Measurements from ENCODE around the gene YPEL2. TPM values are rescaled to one million over a fixed set of nuclear protein-coding genes. Genes with fewer than 3 reads are reported as not detected.

Gene YPEL2
- total RNA-seq, 1 experiment from 2014 or later, result 2.2 TPM

DNA sequence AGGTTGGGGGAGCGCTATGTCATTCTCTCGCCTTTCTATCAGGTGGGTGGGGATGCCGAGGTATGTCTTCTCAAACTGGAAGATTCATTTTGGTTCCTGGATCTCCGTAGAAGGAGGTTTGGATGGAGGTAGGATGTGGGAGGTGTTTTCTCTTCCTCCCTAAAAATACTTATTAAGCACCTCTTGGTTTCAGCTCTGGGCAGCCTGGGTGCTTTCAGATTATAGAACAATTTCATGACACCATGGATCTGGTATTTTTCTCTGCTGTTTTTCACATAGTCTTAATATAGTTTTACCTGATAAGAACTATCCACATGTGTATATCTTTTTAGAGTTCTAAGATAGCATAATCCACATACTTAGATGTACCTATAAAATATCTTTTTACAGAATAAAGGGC lies 92.9 kb downstream of the YPEL2 start:
- POLR2A ChIA-PET, result no interaction called here
- no peak overlapping the region for H3K4me3 Mint-ChIP-seq
- H3K27me3 Mint-ChIP-seq (ENCODE audit: low read depth), result no peaks in the 10 kb centered on the region
- CTCF ChIA-PET, result interaction anchor here (0.8 to 3.7 kb wide), 3 partner anchors 11 to 114 kb away, joined by 4 to 14 read pairs (median 7); no protein-coding TSS in a partner anchor
- TF ChIP-seq, protein P1, sequence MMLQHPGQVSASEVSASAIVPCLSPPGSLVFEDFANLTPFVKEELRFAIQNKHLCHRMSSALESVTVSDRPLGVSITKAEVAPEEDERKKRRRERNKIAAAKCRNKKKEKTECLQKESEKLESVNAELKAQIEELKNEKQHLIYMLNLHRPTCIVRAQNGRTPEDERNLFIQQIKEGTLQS (CRISPR knock-in tag; conservative IDR thresholded peaks at IDR 0.05), result no peak
- no peak for TF ChIP-seq ZNF121 (CRISPR knock-in tag; IDR thresholded peaks at IDR 0.05)
- TF ChIP-seq JUN (CRISPR knock-in tag; IDR thresholded peaks at IDR 0.05), result no peak
- TF ChIP-seq, protein P2, sequence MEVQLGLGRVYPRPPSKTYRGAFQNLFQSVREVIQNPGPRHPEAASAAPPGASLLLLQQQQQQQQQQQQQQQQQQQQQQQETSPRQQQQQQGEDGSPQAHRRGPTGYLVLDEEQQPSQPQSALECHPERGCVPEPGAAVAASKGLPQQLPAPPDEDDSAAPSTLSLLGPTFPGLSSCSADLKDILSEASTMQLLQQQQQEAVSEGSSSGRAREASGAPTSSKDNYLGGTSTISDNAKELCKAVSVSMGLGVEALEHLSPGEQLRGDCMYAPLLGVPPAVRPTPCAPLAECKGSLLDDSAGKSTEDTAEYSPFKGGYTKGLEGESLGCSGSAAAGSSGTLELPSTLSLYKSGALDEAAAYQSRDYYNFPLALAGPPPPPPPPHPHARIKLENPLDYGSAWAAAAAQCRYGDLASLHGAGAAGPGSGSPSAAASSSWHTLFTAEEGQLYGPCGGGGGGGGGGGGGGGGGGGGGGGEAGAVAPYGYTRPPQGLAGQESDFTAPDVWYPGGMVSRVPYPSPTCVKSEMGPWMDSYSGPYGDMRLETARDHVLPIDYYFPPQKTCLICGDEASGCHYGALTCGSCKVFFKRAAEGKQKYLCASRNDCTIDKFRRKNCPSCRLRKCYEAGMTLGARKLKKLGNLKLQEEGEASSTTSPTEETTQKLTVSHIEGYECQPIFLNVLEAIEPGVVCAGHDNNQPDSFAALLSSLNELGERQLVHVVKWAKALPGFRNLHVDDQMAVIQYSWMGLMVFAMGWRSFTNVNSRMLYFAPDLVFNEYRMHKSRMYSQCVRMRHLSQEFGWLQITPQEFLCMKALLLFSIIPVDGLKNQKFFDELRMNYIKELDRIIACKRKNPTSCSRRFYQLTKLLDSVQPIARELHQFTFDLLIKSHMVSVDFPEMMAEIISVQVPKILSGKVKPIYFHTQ (CRISPR knock-in tag; IDR thresholded peaks at IDR 0.05), result no peak
- TF ChIP-seq, protein P3, sequence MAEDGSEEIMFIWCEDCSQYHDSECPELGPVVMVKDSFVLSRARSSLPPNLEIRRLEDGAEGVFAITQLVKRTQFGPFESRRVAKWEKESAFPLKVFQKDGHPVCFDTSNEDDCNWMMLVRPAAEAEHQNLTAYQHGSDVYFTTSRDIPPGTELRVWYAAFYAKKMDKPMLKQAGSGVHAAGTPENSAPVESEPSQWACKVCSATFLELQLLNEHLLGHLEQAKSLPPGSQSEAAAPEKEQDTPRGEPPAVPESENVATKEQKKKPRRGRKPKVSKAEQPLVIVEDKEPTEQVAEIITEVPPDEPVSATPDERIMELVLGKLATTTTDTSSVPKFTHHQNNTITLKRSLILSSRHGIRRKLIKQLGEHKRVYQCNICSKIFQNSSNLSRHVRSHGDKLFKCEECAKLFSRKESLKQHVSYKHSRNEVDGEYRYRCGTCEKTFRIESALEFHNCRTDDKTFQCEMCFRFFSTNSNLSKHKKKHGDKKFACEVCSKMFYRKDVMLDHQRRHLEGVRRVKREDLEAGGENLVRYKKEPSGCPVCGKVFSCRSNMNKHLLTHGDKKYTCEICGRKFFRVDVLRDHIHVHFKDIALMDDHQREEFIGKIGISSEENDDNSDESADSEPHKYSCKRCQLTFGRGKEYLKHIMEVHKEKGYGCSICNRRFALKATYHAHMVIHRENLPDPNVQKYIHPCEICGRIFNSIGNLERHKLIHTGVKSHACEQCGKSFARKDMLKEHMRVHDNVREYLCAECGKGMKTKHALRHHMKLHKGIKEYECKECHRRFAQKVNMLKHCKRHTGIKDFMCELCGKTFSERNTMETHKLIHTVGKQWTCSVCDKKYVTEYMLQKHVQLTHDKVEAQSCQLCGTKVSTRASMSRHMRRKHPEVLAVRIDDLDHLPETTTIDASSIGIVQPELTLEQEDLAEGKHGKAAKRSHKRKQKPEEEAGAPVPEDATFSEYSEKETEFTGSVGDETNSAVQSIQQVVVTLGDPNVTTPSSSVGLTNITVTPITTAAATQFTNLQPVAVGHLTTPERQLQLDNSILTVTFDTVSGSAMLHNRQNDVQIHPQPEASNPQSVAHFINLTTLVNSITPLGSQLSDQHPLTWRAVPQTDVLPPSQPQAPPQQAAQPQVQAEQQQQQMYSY (CRISPR knock-in tag; IDR thresholded peaks at IDR 0.05), result no peak
- no peak for TF ChIP-seq TCF7 (CRISPR knock-in tag; IDR thresholded peaks at IDR 0.05; ENCODE audit: low read depth)
- no peak for TF ChIP-seq CBFB (CRISPR knock-in tag; IDR thresholded peaks at IDR 0.05; ENCODE audit: low read depth)
- no peak for DNase-seq (ENCODE audit: low spot score)
- no peak overlapping the region for H3K27ac Mint-ChIP-seq
- ATAC-seq, result no peak
- H3K9me3 Mint-ChIP-seq, result no peaks in the 10 kb centered on the region
- no peaks in the 10 kb centered on the region for H3K36me3 Mint-ChIP-seq
- peaks cover 15% of the 10 kb centered on the region for H3K4me1 Mint-ChIP-seq

DNA sequence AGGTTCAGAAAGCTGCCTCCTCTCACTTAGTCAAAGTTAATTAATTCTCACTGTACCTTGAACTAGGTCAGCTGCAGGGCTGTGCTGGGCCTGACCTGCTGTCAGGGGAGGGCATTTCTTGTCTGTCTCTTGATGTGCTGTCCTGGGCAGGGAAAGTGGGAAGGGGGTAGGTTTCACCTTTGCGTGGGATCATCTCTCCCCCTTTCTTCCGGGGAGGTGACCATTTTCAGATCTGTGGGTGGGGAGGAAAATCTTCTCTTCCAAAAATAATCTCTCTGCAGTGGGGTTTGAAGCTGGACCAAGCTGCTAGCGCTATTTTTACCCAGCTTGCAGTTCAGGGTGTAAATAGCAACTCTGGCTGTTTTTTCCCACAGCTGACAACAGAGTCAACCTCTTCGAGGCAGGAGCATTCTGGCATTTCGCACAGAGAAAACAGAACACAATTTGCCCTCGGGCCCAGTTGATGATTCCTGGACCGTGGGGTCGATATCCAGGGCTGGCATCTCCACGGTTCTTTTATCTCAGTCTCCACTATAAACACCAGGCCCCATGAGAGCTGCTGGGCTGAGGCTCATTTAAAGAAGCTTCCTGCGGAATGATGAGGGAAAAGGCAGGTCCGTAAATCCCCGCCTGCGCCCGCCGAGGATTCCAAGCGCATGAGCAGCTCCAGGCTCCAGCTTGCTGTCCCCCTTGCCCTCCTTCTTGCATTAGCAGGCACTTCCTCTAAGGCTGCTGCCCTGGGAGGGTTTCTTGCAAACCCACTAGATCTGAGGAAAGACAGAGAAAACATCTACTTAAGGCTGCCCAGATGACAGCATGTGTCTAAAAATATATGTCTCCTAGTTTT lies 93.9 kb downstream of the YPEL2 start:
- Mint-ChIP-seq H3K4me3 (no peak overlapping the region), H3K36me3 (no peaks in the 10 kb centered on the region), H3K27ac (no peak overlapping the region), H3K9me3 (no peaks in the 10 kb centered on the region), H3K4me1 (peaks cover 15% of the 10 kb centered on the region), H3K27me3 (ENCODE audit: low read depth) (no peaks in the 10 kb centered on the region)
- DNase-seq (ENCODE audit: low spot score) (no peak), ATAC-seq (peak; percentile 18; the same call in 1 of the 2 replicates)
- ChIA-PET POLR2A (no interaction called here), CTCF (interaction anchor here (2.4 to 3.7 kb wide), 2 partner anchors 96 to 115 kb away, joined by 7 to 14 read pairs; no protein-coding TSS in a partner anchor)
- TF ChIP-seq, protein P4, sequence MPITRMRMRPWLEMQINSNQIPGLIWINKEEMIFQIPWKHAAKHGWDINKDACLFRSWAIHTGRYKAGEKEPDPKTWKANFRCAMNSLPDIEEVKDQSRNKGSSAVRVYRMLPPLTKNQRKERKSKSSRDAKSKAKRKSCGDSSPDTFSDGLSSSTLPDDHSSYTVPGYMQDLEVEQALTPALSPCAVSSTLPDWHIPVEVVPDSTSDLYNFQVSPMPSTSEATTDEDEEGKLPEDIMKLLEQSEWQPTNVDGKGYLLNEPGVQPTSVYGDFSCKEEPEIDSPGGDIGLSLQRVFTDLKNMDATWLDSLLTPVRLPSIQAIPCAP (CRISPR knock-in tag; IDR thresholded peaks at IDR 0.05), result no peak
- no peak for TF ChIP-seq IRF2 (CRISPR knock-in tag; IDR thresholded peaks at IDR 0.05; ENCODE audit: borderline replicate concordance, low read depth)
- no peak for TF ChIP-seq SP1 (CRISPR knock-in tag; conservative IDR thresholded peaks at IDR 0.05)
- TF ChIP-seq, protein P5, sequence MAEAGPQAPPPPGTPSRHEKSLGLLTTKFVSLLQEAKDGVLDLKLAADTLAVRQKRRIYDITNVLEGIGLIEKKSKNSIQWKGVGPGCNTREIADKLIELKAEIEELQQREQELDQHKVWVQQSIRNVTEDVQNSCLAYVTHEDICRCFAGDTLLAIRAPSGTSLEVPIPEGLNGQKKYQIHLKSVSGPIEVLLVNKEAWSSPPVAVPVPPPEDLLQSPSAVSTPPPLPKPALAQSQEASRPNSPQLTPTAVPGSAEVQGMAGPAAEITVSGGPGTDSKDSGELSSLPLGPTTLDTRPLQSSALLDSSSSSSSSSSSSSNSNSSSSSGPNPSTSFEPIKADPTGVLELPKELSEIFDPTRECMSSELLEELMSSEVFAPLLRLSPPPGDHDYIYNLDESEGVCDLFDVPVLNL (CRISPR knock-in tag; IDR thresholded peaks at IDR 0.05; ENCODE audit: borderline replicate concordance, low read depth), result no peak
- TF ChIP-seq NR2C2 (CRISPR knock-in tag; IDR thresholded peaks at IDR 0.05), result no peak
- TF ChIP-seq, protein P6, sequence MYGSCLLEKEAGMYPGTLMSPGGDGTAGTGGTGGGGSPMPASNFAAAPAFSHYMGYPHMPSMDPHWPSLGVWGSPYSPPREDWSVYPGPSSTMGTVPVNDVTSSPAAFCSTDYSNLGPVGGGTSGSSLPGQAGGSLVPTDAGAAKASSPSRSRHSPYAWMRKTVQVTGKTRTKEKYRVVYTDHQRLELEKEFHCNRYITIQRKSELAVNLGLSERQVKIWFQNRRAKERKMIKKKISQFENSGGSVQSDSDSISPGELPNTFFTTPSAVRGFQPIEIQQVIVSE (CRISPR knock-in tag; IDR thresholded peaks at IDR 0.05; ENCODE audit: borderline replicate concordance), result no peak
- TF ChIP-seq, protein P7, sequence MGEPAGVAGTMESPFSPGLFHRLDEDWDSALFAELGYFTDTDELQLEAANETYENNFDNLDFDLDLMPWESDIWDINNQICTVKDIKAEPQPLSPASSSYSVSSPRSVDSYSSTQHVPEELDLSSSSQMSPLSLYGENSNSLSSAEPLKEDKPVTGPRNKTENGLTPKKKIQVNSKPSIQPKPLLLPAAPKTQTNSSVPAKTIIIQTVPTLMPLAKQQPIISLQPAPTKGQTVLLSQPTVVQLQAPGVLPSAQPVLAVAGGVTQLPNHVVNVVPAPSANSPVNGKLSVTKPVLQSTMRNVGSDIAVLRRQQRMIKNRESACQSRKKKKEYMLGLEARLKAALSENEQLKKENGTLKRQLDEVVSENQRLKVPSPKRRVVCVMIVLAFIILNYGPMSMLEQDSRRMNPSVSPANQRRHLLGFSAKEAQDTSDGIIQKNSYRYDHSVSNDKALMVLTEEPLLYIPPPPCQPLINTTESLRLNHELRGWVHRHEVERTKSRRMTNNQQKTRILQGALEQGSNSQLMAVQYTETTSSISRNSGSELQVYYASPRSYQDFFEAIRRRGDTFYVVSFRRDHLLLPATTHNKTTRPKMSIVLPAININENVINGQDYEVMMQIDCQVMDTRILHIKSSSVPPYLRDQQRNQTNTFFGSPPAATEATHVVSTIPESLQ (CRISPR knock-in tag; IDR thresholded peaks at IDR 0.05), result no peak
- TF ChIP-seq, protein P1 (CRISPR knock-in tag; conservative IDR thresholded peaks at IDR 0.05), result no peak
- no peak for TF ChIP-seq CBFB (CRISPR knock-in tag; IDR thresholded peaks at IDR 0.05; ENCODE audit: low read depth)
- TF ChIP-seq CREB1 (CRISPR knock-in tag; IDR thresholded peaks at IDR 0.05), result no peak

Data from WTC11 (cell line).